Testis (tissue), 2 donors: ENCODE data around the gene XRN2.

ENCODE experiments used
- POLR2A ChIP-seq: fragments of 450-650 bp; IDR thresholded peaks from one replicate; pipeline ENCODE4 v1.6.1; 2017; ENCODE audit warnings: antibody characterized with exemption, mild to moderate bottlenecking, moderate library complexity
- TF ChIP-seq, protein P1 (sequence below), 3 experiments: fragments of 450-650 bp in 2 of 3; fragments of 200-600 bp in 1 of 3; sonication (generic) in 1 of 3; IDR thresholded peaks; one replicate each; pipeline ENCODE4 v1.5.1; 2016 to 2019; ENCODE audit warnings: antibody characterized with exemption in 3 of 3, mild to moderate bottlenecking in 2 of 3, moderate library complexity in 1 of 3

DNA sequence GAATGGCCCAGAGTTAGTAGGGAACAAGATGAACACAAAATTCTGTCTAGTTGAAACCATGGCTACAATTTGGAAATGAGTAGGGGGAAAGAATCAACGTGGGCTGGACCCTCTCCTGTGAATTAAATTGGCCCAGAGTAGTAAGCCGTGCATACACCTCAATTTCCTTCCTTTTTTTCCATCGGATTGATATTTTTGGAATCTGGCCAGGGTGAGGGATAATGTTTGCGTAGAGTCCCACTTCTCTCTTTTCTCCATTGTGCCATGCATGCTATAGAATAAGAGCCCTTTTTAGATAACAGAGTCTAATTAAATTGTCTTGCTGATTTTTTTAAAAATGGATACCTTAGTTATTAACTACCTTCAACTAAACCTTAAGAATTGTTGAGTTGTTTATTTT lies 35.2 kb downstream of the XRN2 start:
- no peak for TF ChIP-seq POLR2A
- TF ChIP-seq, protein P1, sequence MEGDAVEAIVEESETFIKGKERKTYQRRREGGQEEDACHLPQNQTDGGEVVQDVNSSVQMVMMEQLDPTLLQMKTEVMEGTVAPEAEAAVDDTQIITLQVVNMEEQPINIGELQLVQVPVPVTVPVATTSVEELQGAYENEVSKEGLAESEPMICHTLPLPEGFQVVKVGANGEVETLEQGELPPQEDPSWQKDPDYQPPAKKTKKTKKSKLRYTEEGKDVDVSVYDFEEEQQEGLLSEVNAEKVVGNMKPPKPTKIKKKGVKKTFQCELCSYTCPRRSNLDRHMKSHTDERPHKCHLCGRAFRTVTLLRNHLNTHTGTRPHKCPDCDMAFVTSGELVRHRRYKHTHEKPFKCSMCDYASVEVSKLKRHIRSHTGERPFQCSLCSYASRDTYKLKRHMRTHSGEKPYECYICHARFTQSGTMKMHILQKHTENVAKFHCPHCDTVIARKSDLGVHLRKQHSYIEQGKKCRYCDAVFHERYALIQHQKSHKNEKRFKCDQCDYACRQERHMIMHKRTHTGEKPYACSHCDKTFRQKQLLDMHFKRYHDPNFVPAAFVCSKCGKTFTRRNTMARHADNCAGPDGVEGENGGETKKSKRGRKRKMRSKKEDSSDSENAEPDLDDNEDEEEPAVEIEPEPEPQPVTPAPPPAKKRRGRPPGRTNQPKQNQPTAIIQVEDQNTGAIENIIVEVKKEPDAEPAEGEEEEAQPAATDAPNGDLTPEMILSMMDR (IDR thresholded peaks at IDR 0.05) = no peak
